Type B pancreatic cell (in vitro differentiated cells): ENCODE data around the gene ELN. TPM values are rescaled to one million over a fixed set of nuclear protein-coding genes. Genes with fewer than 3 reads are reported as not detected.

Experiments used
- DNase-seq: peaks from one replicate; pipeline ENCODE4 v3.0.0; 2021; ENCODE audit warnings: mixed read lengths; ENCODE audit not compliant: unreplicated experiment; ENCODE audit errors: extremely low spot score
- H3K27ac Mint-ChIP-seq: 2 replicates; pipeline ENCODE4 v1.8.0; 2021; ENCODE audit warnings: mild to moderate bottlenecking, mixed read lengths
- H3K27me3 Mint-ChIP-seq: 2 replicates; pipeline ENCODE4 v1.8.0; 2021; ENCODE audit warnings: mixed read lengths
- H3K36me3 Mint-ChIP-seq: 2 replicates; pipeline ENCODE4 v1.8.0; 2021; ENCODE audit warnings: mixed read lengths
- H3K4me1 Mint-ChIP-seq: one replicate; pipeline ENCODE4 v1.8.0; 2021; ENCODE audit warnings: mixed read lengths; ENCODE audit not compliant: unreplicated experiment
- H3K4me3 Mint-ChIP-seq: 2 replicates; pipeline ENCODE4 v1.8.0; 2021; ENCODE audit warnings: mild to moderate bottlenecking, mixed read lengths
- H3K9me3 Mint-ChIP-seq: 2 replicates; pipeline ENCODE4 v1.8.0; 2021; ENCODE audit warnings: mixed read lengths
- total RNA-seq: library from RNA; stranded (reverse); gene quantifications from 2 replicates; pipeline ENCODE4 v1.2.1, GENCODE V29; 2021; ENCODE audit warnings: low replicate concordance
- TF ChIP-seq, protein P1 (sequence below): fragments of 200-600 bp; sonication (generic); conservative IDR thresholded peaks from 2 replicates; pipeline ENCODE4 v1.5.0; 2021; ENCODE audit warnings: antibody characterized with exemption, mild to moderate bottlenecking

Gene ELN
- total RNA-seq, 1 donor from 2014 or later = 8.8 TPM

DNA sequence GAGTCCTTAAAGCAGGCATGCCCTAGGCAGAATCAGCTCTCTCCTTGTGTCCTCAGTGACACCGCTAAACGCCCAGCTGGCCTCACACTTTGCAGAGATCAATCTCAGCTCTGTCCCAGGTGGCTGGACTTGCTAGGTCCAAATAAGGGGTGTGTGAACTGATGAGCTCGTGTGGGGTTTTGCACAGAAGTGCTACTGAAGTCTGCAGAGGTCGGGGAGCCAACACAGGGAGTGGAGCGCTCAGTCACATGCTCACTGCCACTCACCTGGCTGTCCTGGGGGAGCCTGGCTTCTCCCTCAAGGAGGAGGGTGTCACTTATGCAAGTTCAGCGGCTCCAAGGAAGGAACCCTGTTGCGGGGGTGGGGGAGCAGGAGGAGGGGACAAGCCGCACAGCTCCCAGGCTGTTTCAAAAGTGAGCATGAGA, 2.0 kb downstream of the ELN start:
- Mint-ChIP-seq H3K27ac (no peak overlapping the region), H3K9me3 (no peaks in the 10 kb centered on the region), H3K27me3 (peaks cover 20% of the 10 kb centered on the region), H3K4me3 (peak overlapping the region; percentile 21), H3K36me3 (no peaks in the 10 kb centered on the region), H3K4me1 (peaks cover 49% of the 10 kb centered on the region)
- TF ChIP-seq, protein P1, sequence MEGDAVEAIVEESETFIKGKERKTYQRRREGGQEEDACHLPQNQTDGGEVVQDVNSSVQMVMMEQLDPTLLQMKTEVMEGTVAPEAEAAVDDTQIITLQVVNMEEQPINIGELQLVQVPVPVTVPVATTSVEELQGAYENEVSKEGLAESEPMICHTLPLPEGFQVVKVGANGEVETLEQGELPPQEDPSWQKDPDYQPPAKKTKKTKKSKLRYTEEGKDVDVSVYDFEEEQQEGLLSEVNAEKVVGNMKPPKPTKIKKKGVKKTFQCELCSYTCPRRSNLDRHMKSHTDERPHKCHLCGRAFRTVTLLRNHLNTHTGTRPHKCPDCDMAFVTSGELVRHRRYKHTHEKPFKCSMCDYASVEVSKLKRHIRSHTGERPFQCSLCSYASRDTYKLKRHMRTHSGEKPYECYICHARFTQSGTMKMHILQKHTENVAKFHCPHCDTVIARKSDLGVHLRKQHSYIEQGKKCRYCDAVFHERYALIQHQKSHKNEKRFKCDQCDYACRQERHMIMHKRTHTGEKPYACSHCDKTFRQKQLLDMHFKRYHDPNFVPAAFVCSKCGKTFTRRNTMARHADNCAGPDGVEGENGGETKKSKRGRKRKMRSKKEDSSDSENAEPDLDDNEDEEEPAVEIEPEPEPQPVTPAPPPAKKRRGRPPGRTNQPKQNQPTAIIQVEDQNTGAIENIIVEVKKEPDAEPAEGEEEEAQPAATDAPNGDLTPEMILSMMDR = no peak
- DNase-seq = no peak

DNA sequence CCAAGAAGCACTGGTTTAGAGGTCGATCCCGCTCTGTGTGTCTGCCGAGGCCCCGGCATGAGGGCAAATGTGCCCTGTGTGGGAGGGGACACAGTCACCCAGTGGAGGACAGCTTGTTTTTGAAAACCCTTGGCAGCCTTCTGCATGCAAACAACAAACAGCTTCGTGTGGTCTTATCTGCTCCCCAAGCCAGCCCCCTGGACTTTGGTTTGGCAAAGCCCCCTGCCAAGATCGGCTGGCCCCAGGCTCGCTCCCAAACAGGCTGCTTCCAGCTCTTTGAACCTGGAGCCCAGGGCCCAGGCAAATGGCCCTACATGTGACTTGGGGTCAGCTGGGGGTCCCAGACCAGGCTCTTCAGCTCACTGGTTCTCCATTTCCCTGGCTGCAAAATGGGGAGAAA, 2.9 kb downstream of the ELN start:
- no peaks in the 10 kb centered on the region for H3K9me3 Mint-ChIP-seq
- H3K4me3 Mint-ChIP-seq = no peak overlapping the region
- TF ChIP-seq, protein P1 = no peak
- H3K4me1 Mint-ChIP-seq = peaks cover 47% of the 10 kb centered on the region
- H3K36me3 Mint-ChIP-seq = no peaks in the 10 kb centered on the region
- no peak for DNase-seq
- H3K27me3 Mint-ChIP-seq = peaks cover 19% of the 10 kb centered on the region
- H3K27ac Mint-ChIP-seq = no peak overlapping the region

DNA sequence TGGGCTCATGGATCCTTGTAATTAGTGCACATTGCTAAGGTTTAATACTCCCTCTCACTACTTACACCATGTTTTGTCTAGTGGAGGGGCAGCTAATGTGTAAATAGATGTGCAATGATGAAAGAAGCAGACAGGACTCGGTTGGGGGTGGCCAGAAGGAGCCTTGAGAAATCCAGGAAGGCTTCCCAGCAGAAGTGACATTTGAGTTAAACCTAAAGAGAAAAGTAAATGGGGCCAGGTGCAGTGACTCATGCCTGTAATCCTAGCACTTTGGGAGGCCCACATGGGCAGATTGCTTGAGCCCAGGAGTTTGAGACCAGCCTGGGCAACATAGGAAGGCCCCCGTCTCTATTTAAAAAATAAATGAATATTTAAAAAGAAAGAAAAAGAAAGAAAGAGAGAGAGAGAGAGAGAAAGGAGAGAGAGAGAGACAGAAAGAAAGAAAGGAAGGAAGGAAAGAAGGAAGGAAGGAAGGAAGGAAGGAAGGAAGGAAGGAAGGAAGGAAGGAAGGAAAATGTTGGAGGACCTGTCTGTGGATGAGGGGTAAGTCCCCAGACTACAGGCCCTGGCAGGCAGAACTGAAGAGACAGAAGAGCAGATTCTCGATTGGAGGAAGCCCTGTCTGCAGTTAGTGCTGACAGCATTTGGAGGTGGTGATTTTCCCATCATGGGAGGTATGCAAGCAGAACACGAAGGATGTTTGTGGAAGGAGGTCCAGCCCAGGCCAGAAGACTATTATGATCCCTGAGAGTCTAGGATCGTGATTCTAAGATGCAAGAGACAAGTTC, 3.6 kb downstream of the ELN start:
- Mint-ChIP-seq H3K9me3 (no peaks in the 10 kb centered on the region), H3K36me3 (no peaks in the 10 kb centered on the region), H3K27ac (no peak overlapping the region), H3K4me3 (peak overlapping the region; percentile 48), H3K4me1 (peaks cover 41% of the 10 kb centered on the region), H3K27me3 (peaks cover 12% of the 10 kb centered on the region)
- no peak for DNase-seq
- TF ChIP-seq, protein P1 = no peak

DNA sequence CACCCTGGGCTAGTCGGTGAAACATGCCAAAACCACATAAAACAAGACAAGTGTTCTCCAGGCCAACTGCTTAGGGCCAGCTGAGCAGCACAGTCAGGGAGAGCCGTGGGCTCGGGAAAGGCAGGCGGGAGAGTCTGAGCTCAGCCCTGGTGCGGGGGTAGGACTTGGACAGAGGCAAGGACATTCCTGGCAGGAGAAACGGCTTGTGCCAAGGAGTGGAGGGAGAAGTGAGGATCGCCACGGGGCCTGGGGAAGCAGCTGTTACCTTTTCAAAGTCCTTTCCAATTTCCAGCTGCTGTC, 4.2 kb downstream of the ELN start:
- TF ChIP-seq, protein P1 = no peak
- H3K36me3 Mint-ChIP-seq = no peaks in the 10 kb centered on the region
- peaks cover 39% of the 10 kb centered on the region for H3K4me1 Mint-ChIP-seq
- H3K27me3 Mint-ChIP-seq = peaks cover 9% of the 10 kb centered on the region
- no peak overlapping the region for H3K27ac Mint-ChIP-seq
- no peak for DNase-seq
- no peaks in the 10 kb centered on the region for H3K9me3 Mint-ChIP-seq
- peak overlapping the region; percentile 48 for H3K4me3 Mint-ChIP-seq

DNA sequence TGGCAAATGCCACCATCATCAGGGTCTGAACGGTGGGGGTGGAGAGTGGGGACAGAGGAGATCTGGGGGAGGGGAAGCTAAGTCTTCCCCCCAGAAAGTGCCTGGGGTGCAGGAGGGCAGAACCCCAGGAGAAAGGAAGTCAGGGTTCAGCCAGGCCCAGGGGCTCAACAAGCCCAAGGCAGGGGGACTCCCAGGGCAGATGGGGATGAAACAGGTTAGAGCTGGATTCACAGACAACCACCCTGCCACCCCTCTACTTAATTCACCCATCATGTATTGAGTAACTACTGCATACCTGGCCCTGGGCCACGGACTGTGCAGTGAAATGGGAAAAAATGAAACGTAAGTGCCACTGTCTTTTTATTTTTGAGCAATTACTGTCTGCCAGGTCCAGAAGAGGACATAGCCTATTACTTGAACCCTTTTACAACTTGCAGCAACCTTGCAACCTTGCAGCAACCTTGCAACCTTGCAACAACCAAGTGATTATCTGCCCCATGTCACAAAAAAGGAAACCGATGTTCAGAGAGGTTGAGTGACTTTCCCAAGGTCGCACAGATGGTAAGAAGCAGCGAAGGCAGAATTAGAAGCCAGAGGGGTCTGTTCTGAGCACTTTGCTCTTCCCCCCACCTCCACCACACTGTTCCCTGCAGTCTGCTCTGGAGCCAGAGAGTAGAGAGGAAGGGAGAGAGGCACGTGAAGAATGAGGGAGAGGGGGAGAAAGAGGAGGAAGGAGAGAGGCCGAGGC, 4.8 kb downstream of the ELN start:
- TF ChIP-seq, protein P1 = no peak
- Mint-ChIP-seq H3K36me3 (no peaks in the 10 kb centered on the region), H3K27ac (no peak overlapping the region), H3K4me3 (no peak overlapping the region), H3K27me3 (peaks cover 9% of the 10 kb centered on the region), H3K4me1 (peaks cover 39% of the 10 kb centered on the region), H3K9me3 (no peaks in the 10 kb centered on the region)
- no peak for DNase-seq
